ENCODE measurements around the gene SLC9B2. TPM values are rescaled to one million over a fixed set of nuclear protein-coding genes. Genes with fewer than 3 reads are reported as not detected.

Gene SLC9B2
- total RNA-seq, 1 donor from 2014 or later = 16.3 TPM

DNA sequence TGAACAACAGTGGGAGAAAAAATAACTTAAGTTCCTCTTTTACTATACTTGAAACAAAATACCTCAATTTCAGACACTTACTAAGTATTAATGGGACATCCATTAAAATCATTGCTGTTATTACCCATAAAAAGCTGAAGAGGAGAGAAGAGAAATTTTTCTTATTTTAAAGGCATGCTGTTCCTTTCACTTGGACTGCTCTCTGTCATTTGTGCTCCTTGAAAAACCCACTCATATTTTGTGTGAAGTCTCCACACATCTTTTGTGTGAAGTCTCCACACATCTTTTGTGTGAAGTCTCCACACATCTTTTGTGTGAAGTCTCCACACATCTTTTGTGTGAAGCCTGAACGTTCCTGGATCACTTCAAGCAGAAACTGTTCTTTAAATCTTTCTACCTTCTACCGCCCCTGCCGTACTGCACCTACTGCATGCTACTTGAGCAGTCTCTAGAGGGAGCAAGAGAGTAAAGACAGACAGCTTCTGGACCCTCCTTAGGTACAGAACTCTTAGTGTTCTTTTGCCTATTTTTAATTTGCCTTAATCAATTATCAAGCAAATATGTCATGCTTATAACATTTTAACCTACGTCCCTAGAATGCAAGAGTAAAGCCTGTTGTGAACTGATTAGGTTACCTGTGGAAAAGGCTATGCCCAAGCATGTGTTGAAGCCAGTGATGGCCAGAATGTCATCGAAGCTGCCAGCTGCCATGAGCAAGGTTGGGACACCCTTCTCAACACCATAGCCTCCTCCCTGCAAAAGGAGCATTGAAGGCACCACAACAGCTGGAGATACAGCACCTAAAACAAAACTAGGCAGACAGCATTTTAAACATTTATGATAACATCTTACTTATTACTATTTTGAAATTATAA lies 29.9 kb downstream of the SLC9B2 start:
- H4K20me1 ChIP-seq (ENCODE audit: insufficient read depth, low read length) = no peaks in the 10 kb centered on the region
- no peaks in the 10 kb centered on the region for H3K9me3 ChIP-seq (ENCODE audit: insufficient read depth, low read depth, low read length)
- Mint-ChIP-seq H3K4me1 (ENCODE audit: low read depth, unreplicated experiment) (no peaks in the 10 kb centered on the region), H3K27me3 (ENCODE audit: low read depth, unreplicated experiment) (no peaks in the 10 kb centered on the region), H3K27ac (ENCODE audit: unreplicated experiment) (no peak overlapping the region), H3K9me3 (ENCODE audit: unreplicated experiment) (no peaks in the 10 kb centered on the region), H3K4me3 (ENCODE audit: unreplicated experiment) (no peak overlapping the region), H3K36me3 (ENCODE audit: low read depth, unreplicated experiment) (peaks cover 9% of the 10 kb centered on the region)
- no peaks in the 10 kb centered on the region for H3K4me1 ChIP-seq (ENCODE audit: insufficient read depth, low read length)
- DNase-seq (ENCODE audit: low read depth) (peak; percentile 14), FAIRE-seq (peak; percentile 5)
- H3K27ac ChIP-seq (ENCODE audit: low read depth, low read length) = no peak overlapping the region
- H3K4me2 ChIP-seq (ENCODE audit: low read length) = no peak overlapping the region
- H3K27me3 ChIP-seq (ENCODE audit: insufficient read depth, low read length) = no peaks in the 10 kb centered on the region
- H3K36me3 ChIP-seq (ENCODE audit: insufficient read depth, low read length) = no peaks in the 10 kb centered on the region
- H3K79me2 ChIP-seq (ENCODE audit: insufficient read depth, low read length) = no peaks in the 10 kb centered on the region
- TF ChIP-seq, protein P1, sequence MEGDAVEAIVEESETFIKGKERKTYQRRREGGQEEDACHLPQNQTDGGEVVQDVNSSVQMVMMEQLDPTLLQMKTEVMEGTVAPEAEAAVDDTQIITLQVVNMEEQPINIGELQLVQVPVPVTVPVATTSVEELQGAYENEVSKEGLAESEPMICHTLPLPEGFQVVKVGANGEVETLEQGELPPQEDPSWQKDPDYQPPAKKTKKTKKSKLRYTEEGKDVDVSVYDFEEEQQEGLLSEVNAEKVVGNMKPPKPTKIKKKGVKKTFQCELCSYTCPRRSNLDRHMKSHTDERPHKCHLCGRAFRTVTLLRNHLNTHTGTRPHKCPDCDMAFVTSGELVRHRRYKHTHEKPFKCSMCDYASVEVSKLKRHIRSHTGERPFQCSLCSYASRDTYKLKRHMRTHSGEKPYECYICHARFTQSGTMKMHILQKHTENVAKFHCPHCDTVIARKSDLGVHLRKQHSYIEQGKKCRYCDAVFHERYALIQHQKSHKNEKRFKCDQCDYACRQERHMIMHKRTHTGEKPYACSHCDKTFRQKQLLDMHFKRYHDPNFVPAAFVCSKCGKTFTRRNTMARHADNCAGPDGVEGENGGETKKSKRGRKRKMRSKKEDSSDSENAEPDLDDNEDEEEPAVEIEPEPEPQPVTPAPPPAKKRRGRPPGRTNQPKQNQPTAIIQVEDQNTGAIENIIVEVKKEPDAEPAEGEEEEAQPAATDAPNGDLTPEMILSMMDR (IDR thresholded peaks at IDR 0.05; ENCODE audit: insufficient read depth, low read depth, low read length) = peak; percentile 66
- TF ChIP-seq EZH2 (IDR thresholded peaks at IDR 0.05; ENCODE audit: insufficient read depth, low read length) = no peak
- H3K9ac ChIP-seq (ENCODE audit: low read length) = no peak overlapping the region
- H2AFZ ChIP-seq (ENCODE audit: low read depth, low read length) = no peak overlapping the region
- no peak overlapping the region for H3K4me3 ChIP-seq (ENCODE audit: insufficient read depth, low read depth, low read length)

DNA sequence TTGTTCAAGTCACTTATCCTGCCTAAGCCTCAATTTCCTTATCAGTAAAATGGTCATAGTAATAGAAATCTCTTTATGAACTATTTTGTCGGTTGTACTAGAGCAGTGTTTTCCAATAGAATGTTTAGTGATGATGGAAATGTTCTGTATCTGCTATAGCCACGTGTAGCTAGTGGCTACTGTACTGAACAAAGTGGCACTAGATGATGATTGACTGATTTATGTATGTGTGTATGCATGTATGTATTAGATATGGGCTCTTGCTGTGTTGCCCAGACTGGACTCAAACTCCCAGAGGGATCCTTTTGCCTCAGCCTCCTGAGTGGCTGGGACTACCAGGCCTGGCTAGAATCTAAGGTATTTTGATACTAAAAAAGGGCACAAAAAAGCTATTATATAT lies 32.4 kb downstream of the SLC9B2 start:
- H3K36me3 ChIP-seq (ENCODE audit: insufficient read depth, low read length) = no peaks in the 10 kb centered on the region
- no peaks in the 10 kb centered on the region for H3K27me3 ChIP-seq (ENCODE audit: insufficient read depth, low read length)
- FAIRE-seq = no peak
- H3K9me3 Mint-ChIP-seq (ENCODE audit: unreplicated experiment) = no peaks in the 10 kb centered on the region
- H3K27me3 Mint-ChIP-seq (ENCODE audit: low read depth, unreplicated experiment) = no peaks in the 10 kb centered on the region
- no peaks in the 10 kb centered on the region for H3K4me1 Mint-ChIP-seq (ENCODE audit: low read depth, unreplicated experiment)
- no peaks in the 10 kb centered on the region for H3K4me1 ChIP-seq (ENCODE audit: insufficient read depth, low read length)
- H3K27ac Mint-ChIP-seq (ENCODE audit: unreplicated experiment) = no peak overlapping the region
- H3K4me3 ChIP-seq (ENCODE audit: insufficient read depth, low read depth, low read length) = no peak overlapping the region
- H3K9me3 ChIP-seq (ENCODE audit: insufficient read depth, low read depth, low read length) = no peaks in the 10 kb centered on the region
- H3K36me3 Mint-ChIP-seq (ENCODE audit: low read depth, unreplicated experiment) = peaks cover 7% of the 10 kb centered on the region
- H2AFZ ChIP-seq (ENCODE audit: low read depth, low read length) = no peak overlapping the region
- H3K4me3 Mint-ChIP-seq (ENCODE audit: unreplicated experiment) = no peak overlapping the region
- no peak overlapping the region for H3K4me2 ChIP-seq (ENCODE audit: low read length)
- H4K20me1 ChIP-seq (ENCODE audit: insufficient read depth, low read length) = no peaks in the 10 kb centered on the region
- TF ChIP-seq, protein P1 (IDR thresholded peaks at IDR 0.05; ENCODE audit: insufficient read depth, low read depth, low read length) = no peak
- TF ChIP-seq EZH2 (IDR thresholded peaks at IDR 0.05; ENCODE audit: insufficient read depth, low read length) = no peak
- H3K27ac ChIP-seq (ENCODE audit: low read depth, low read length) = no peak overlapping the region
- H3K9ac ChIP-seq (ENCODE audit: low read length) = no peak overlapping the region
- H3K79me2 ChIP-seq (ENCODE audit: insufficient read depth, low read length) = no peaks in the 10 kb centered on the region
- DNase-seq (ENCODE audit: low read depth) = no peak

DNA sequence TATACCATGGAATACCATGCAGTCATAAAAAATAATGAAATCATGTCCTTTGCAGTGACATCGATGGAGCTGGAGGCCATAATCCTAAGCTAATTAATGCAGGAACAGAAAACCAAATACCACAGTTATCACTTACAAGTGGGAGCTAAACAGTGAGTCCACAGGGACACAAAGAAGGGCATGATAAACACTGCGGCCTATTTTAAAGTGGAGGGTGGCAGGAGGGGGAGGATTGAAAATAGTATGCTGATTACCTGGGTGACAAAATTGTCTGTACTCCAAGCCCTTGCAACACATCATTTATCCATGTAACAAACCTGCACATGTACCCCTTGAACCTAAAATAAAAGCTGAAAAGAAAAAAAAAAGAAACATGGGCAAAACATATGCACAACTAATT lies 40.4 kb downstream of the SLC9B2 start:
- TF ChIP-seq, protein P1 (IDR thresholded peaks at IDR 0.05; ENCODE audit: insufficient read depth, low read depth, low read length) = no peak
- no peak for TF ChIP-seq EZH2 (IDR thresholded peaks at IDR 0.05; ENCODE audit: insufficient read depth, low read length)
- Mint-ChIP-seq H3K4me3 (ENCODE audit: unreplicated experiment) (no peak overlapping the region), H3K4me1 (ENCODE audit: low read depth, unreplicated experiment) (no peaks in the 10 kb centered on the region), H3K27me3 (ENCODE audit: low read depth, unreplicated experiment) (no peaks in the 10 kb centered on the region), H3K27ac (ENCODE audit: unreplicated experiment) (no peak overlapping the region), H3K9me3 (ENCODE audit: unreplicated experiment) (peaks cover 5% of the 10 kb centered on the region), H3K36me3 (ENCODE audit: low read depth, unreplicated experiment) (peaks cover 4% of the 10 kb centered on the region)
- Histone ChIP-seq H3K9ac (ENCODE audit: low read length) (no peak overlapping the region), H3K27ac (ENCODE audit: low read depth, low read length) (no peak overlapping the region), H3K27me3 (ENCODE audit: insufficient read depth, low read length) (no peaks in the 10 kb centered on the region), H3K79me2 (ENCODE audit: insufficient read depth, low read length) (no peaks in the 10 kb centered on the region), H3K4me1 (ENCODE audit: insufficient read depth, low read length) (no peaks in the 10 kb centered on the region), H3K4me2 (ENCODE audit: low read length) (no peak overlapping the region), H3K4me3 (ENCODE audit: insufficient read depth, low read depth, low read length) (no peak overlapping the region), H2AFZ (ENCODE audit: low read depth, low read length) (no peak overlapping the region), H4K20me1 (ENCODE audit: insufficient read depth, low read length) (no peaks in the 10 kb centered on the region), H3K36me3 (ENCODE audit: insufficient read depth, low read length) (no peaks in the 10 kb centered on the region), H3K9me3 (ENCODE audit: insufficient read depth, low read depth, low read length) (no peaks in the 10 kb centered on the region)
- FAIRE-seq (no peak), DNase-seq (ENCODE audit: low read depth) (no peak)
